GM18520 (cell line): Measurements from ENCODE around the gene PLA2G4A.
A peak's percentile ranks its signal among the peaks of the same experiment; 100 is the strongest.
"Not testable (repeated sequence)": the region's sequence is repeated elsewhere in the genome, so short reads cannot be mapped to it uniquely, and the experiment has no call there.

Source experiments
- ATAC-seq: cut with Tn5 transposase; IDR thresholded peaks from one replicate; pipeline ENCODE4 v1.9.1; 2021; ENCODE audit not compliant: unreplicated experiment

The PLA2G4A gene

DNA sequence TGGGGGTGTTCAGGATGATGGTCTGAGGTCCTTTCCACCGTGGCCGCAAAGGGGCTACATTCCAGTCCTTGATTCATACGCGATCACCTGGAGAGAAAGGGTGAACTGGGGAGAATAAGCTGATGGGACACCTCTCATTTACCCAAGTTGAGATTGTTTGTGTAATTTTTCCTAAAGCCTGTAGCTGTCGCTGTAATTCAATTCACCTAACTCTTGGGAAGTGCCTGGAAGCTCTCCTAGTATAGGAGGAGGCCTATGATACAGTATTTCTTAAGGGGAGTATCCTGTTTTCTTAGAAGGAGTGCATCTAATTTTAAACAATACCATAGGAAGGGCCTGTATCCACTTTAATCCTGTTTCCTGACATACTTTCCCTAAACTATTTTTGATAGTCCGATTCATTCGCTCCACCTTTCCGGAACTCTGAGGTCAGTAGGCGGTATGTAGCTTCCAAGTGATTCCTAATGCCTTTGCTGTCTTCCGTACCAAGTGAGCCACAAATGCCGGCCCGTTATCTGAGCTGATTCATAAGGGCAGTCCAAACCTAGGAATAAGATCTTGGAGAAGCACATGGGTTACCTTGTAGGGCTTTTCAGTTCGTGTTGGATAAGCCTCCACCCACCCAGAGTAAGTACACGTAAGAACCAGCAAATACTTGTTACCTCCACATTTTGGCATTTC, 88.5 kb downstream of the PLA2G4A start:
- ATAC-seq, result not testable (repeated sequence)

DNA sequence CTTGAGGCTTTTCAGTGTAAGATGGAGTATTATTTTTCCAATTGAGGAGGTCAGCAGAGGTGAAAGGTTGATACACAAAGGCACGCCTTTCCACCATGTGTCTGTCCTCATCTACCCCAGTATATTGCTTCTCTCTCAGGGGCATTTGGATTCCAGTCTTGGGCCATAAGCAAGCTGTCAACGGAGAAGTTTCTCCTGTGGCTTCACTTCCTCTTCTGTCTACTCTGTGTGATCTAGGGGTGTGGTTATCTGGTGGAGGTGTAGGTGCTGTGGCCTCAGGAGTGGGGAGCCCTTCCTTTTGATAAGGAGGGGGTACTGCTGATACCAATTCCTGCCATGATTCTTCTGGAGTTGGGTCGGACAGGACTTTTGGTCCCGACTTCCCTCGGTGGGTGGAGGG, 92.6 kb downstream of the PLA2G4A start:
- peak; percentile 67 for ATAC-seq

DNA sequence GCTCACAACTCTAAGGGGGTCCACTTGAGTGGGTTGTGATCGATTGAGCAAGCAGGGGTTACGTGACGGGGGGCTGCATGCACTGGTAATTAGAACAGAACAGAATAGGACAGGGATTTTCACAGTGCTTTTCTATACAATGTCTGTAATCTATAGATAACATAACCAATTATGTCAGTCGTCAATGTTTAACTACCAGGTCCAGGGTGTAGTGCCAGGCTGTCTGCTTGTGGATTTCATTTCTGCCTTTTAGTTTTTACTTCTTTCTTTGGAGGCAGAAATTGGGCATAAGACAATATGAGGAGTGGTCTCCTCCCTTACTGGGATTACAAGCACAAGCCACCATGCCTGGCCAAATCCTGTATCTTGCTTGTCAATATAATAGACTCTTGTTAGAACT, 94.1 kb downstream of the PLA2G4A start:
- ATAC-seq, result not testable (repeated sequence)

DNA sequence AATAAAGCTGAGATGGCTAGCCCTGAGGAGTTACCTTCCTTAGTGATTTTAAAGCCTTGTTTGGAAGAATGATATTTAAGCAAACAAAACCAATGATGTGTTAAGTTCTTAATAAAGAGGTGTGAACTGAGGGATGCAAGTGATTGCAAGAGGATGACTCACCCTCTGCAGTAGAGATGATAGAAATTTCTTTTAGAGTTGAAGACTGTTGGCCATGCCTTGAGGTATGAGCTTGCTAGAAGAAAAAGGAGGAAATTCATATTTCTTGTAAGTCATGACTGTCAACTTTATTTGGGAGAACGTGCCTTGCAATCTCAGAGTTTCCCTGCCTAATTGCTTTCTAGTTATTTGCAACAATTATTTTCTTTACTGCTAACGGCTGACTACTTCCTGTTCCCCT, 94.7 kb downstream of the PLA2G4A start:
- no peak for ATAC-seq

DNA sequence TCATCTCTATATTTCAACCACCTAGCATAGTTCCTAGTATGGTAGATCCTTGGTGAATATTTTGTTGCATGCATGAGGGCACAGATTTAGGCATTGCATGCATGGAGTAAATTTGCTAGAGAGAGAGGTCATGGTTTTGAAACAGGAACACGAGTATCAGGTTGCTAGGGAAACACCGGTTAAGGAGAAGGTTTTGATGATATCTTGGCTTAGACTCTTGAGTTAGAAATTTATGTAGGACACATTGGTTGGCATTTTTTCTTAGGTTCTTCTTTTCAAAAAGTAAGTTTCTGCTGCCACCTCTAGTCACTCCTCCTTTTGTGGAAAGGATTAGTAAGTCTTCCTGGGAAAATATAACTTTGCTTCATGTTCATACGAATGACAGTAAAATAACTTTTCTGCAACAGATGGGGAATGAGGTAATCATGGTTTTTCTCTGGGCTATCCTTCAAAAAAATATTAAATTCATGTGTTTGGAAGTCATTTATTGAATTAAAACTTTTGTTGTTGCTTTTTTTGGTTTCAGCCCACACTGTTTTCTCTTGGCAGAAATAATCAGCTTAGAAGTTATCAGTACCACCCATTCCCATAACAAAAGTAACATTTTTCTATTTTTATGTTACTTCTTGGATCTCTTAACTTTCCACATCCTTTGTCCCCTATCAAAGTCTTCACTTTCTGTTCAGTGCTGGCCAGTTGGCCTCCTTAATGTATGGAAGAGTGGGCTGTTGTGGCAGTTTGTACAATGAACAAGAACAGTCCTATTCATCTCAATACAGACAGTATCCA, 97.3 kb downstream of the PLA2G4A start:
- ATAC-seq, result no peak

DNA sequence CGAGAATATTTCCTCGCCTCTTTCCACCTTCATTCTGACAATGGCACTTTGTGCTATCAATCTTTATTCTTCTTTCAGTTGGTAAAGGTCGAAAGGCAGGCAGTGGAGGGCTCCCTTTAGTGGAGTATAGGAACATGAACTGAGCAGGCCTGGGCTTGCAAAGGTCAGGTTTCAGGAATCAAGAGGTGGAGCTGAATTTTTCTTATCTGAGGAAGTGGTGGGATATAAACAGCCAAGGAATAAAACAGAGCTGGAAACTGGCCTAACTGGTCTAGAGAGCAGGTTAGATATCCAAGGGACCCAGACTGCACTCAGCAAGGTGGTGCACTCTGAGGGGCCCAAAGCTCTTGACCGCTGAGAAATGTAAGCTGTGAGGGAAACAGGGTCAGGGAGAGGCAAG, 99.1 kb downstream of the PLA2G4A start:
- ATAC-seq, result no peak

DNA sequence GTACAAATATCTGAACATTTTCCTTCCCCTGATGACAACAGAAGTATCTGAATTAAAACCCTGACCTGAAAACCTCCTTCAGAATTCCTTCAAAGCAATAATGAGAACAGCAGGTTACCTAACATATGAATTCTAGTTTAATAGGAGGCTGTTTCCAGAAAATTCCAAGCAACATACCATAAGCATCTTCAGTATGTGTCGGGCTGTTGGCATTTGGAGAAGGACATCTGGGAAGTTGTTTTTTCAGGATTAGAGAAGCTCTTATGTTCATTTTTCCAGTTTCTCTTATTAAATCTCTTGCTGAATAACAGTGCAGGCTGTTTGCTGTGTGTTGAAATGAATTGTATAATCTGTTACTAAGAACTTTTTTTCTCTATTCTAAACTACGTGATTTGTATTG, 101.5 kb downstream of the PLA2G4A start:
- no peak for ATAC-seq

DNA sequence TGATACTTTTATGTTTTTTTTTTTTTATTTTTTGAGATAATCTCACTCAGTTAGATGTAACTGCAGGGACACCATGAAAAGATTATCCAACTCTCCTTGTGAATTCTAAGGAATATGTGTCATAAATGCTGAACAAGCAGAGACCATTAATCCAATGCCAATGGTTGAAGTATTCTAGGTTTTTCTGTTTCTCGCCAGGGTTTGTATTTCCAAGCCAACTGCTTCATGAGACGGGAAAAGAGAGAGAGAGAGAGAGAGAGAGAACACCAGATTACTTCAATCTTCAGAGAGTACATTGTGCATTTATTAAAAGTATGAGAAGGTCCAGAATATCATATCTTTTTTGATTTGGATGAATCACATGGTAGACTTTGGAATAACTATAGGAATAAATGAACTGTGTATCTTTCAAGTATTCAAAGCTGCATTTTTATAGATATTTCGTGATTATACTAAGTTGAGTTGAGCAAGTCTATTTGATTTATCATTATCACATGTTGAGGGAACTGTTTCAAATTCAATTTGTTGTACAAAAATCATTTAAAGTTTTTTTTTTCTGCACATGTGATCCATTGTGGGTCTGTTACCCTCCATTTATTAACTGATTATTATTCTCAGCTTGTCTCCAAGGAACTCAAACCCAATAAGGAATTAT, 108.4 kb downstream of the PLA2G4A start:
- no peak for ATAC-seq

DNA sequence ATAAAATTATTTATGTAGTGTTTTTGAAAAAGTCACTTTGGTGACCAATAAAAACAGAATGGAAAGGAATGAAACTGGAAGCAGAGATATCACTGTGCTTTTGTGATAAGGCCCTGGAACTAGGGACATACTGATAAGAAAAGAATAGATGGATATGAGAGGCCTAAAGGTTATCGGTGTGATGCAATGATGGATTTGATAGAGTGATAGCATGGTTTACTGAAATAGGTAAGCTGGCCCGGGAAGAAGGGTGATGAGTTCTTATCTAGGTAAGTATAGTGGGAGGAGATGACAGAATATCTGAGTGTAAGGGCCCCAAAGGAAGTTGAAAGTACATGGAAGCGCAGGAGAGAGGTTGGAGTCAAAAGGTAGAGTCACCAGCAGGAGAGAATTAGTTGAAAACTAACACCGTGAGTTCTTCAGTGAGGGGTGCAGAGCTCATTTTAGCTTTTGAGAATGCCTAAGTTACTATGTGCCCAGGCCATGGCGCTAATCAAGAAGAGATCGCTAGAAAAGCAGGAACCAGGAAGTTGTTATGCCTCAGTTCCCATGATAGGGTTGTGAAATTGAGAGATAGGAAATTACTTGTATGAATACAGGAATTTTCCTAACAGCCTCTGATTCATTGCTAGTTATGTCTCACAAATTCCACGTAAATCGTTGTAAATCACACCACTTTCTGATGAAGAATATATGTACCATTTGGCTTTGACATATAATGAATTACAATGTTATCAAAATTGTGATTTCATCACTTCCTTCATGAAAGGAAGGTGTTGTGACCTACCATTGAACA, 115.3 kb downstream of the PLA2G4A start:
- ATAC-seq, result no peak

DNA sequence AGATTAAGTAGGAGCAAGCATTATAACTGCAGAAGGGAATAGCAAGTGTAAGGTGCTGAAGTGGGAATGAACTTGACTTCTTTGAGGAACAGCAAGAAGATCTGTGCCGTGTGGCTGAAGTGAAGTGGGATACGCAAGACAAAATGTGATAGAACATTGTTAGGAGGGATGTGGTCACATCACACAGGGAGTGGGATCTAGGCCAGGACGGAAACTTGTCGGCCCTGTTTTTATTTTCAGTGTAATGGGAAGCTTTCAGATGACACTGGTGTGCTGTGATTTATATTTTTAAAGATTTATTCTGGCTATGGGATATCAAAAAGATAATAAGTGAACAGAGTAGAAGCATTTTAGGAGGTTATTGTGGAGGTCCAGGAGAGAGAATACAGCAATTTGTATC, 116.4 kb downstream of the PLA2G4A start:
- no peak for ATAC-seq

DNA sequence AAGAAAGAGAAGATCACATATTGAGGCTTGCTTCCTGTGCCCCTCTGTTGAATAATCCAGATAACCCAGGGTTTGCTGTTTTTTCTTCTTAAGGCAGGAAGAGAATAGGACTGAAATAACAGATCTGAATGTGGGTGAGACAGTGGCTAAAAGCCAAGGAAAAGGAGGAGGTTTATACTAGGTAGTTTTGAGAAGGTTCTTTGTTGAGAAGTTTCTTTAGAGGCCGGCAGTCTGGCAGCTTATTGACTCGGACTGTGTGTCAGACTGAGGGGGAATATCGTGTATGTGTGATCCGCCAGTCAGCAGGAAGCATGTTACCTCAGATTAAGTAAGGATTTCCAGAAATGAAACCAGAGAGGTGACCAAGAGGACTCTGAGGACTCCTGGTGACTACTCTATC, 119.8 kb downstream of the PLA2G4A start:
- ATAC-seq, result no peak

DNA sequence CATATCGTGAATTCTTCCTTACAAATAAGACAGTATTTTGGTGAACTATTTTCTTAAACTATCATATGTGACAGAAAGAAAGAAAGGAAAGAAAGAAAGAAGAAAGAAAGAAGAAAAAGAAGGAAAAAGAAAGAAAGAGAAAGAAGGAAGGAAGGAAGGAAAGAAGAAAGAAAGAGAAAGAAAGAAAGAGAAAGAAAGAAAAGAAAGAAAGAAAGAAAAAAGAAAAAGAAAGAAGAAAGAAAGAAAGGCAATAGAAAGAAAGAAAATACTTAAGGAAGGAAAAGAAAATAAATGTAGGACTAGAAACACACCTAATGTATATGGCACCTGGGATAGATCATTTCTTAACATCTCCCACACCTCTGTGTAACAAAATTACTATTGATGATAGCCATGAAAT, 120.4 kb downstream of the PLA2G4A start:
- no peak for ATAC-seq

DNA sequence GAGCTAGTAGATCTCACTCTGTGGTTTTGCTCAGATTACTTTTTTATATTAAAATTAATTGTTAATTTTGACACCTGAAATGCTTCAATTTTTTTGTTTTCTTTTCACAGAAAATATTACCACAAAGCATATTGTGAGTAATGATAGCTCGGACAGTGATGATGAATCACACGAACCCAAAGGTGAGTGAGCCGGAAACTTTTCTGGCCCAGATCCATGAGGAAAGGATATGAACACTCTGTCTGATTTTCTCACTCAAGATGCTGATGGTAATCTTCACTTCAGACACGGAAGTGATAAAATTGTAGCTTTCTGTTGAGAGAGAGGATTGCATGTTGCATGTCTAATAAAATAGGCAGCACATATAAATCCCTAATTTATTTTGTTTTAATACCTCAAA, 121.8 kb downstream of the PLA2G4A start:
- no peak for ATAC-seq

DNA sequence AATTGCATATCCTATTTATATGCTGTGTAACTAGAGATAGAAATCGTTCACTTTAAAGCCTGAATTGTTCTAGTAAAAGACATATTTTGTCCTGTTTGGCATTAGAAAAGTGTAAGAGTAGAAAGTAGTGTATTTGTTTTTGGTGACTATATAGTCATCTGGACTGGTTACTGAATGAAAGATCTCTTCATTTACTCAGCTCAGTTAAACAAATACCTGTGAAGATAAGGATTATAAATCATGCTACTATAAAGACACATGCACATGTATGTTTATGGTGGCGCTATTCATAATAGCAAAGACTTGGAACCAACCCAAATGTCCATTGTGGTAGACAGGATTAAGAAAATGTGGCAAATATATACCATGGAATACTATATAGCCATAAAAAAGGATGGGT, 125.1 kb downstream of the PLA2G4A start:
- ATAC-seq, result no peak

DNA sequence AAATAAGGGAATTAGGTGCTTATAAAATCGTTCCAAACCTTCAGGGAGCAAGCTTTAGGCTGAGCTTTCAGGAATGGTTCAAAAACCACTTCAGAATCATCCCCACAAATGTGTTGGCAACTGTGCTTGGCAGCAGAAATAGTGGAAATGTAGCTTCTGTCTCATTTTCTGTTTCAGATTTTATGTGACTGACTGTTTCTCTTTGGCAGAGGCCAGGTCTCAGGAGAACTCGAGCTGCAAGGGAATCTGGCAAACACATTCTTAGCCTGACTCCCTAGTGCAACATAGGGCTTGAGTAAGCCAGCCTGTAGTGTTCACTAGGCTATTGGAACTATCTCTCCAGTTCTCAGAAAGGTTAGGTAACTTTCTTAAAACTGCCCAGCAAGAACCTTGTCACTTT, 128.6 kb downstream of the PLA2G4A start:
- no peak for ATAC-seq

DNA sequence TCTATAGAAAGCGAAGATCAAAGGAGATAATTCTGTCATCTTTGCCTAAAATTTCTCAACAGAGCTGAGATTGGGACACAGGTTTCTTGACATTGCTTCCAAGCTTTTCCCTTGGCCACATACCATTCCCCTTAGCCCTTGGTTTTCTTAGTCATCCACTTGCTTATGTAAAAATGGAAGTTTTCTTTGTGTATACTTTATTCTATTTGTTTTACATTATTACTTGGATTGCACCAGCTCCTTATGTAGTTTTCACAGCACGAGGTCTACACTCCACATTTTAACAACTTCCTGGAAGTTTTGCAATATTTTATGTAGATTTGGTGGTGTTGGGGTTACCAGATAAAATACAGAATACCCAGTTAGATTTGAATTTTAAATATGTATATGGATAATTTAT, 129.8 kb downstream of the PLA2G4A start:
- no peak for ATAC-seq

DNA sequence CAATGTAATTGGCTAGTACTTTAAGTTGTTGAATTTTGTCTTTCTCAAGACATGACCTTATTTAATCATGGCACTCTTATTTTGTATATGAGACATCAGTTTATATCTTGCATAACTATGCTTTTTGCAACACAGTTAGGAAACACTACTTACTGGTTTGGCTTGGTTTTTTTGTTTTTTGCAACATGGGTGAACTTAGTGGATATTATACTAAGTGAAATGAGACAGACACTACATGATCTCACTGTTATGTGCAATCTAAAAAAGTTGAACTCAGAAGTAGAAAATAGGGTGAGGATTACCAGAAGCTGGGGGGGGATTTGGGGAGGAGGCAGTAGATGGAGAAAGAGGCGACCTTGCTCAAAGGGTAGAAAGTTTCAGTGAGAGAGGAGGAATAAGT, 132.1 kb downstream of the PLA2G4A start:
- no peak for ATAC-seq

DNA sequence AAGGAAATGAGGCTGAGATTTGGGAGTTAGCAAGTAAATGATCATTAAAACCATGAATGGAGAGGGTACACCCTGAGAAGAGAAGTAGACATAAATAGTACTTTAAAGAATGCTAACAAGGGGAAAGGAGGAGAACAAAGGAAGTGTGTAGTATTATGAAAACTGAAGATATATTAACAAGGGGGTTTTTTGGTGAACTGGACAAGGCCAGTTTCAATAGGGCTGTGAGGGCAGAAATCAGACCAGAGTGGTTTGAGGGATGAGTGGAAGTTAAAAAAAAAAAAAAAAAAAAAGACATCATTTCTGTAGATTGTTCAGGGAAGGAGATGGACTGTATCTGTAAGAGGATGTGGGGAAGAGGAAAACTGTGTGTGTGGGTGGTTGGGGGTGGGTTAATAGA, 137.1 kb downstream of the PLA2G4A start:
- no peak for ATAC-seq

DNA sequence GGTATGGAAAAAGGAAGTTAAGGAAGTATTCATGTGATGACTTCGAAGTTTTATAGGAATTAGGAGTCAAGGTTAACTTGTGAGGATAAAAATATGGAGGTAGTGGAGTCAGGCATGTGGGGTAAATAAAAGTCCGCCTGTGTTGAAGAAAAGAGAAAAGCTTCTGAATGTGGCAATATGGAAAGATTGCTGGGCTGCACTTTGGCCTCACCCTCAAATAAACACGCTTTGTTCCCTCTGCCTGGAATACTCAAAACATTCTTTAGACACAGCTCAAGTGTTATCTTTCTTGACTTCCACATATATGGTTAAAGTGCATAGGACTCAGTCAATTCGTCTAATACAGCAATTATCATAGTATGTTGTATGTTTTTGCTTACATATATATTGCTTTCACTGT, 137.7 kb downstream of the PLA2G4A start:
- no peak for ATAC-seq

DNA sequence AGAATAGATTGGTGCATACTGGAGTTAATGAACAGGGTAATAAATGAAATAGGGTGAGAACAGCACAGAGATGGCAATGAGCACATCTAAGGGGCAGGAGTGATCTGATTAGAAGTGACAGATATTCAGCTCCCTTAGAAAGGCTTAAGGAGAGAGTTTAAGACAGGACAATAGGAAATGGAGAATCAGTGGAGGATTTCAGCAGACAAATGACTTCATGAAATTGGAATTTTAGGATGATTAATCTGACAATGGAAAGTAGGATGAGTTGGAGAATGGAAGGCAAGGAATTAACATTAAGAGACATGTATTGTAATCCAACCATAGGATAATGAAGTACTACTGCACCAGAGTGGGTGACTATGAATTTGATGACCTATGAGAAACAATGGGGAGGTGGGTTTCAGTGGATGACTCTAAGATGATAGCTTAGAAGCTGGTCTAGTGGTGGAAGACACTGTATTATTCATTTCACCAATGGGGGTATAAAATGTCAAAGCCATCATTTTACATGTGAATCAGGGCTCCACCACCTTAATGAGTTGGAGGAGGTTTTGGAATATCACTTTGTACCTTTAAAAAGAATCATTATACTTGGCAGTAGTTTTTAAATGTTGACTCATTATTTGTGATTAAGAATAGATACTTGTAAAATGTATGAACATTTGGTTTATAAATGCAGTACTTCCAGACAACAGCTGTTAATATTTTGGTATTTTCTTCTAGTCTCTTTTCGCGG, 139.1 kb downstream of the PLA2G4A start:
- no peak for ATAC-seq

DNA sequence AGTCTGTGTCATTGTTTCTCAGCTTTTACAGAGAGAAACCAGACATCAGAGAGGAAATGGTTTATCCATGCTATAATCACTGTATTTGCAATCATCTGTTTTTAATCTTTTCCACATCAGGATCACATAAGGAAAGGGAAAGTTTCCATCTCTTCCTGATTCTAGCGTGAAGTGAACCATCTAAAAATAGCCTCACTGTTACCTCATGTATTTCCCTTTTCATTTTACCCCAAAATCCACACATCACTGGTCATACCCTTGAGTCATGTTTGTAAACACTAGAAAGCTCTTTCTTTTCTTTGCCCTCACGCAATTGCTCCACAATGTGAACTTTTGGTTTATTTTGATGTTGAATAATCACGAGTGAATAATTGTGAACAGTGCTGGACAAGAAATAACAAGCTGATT, 146.0 kb downstream of the PLA2G4A start:
- no peak for ATAC-seq
